Endothelial cell of umbilical vein (primary cell): Measurements from ENCODE around the gene PHF2. TPM values are rescaled to one million over a fixed set of nuclear protein-coding genes. Genes with fewer than 3 reads are reported as not detected.

Experiments used
- BruUV-seq: library from RNA; stranded (reverse); fragments of 400-500 nt; replicated peaks from 2 replicates; lab custom pipeline; 2021; lab: Mats Ljungman, UMichigan
- CTCF ChIA-PET: fragments of 300-600, 350-600 bp; sonication (Branson Sonifier 250); formaldehyde crosslinking; loops from one replicate; lab custom pipeline; 2021; ENCODE audit warnings: antibody characterized with exemption, inconsistent platforms; lab: Charles Lee
- POLR2A ChIA-PET: fragments of 300-600, 350-600 bp; sonication (Branson Sonifier 250); formaldehyde crosslinking; loops from one replicate; lab custom pipeline; 2021; ENCODE audit warnings: antibody characterized with exemption, inconsistent platforms; lab: Charles Lee
- DNase-seq: peaks from one replicate; pipeline ENCODE4 v3.0.0-alpha.2; 2011; ENCODE audit warnings: low read depth, low spot score
- FAIRE-seq: peaks from 2 replicates; lab custom pipeline; 2011; peaks lifted over from hg19 to GRCh38; lab: Jason Lieb, UNC
- H2AFZ ChIP-seq: 2 replicates; pipeline ENCODE4 v1.6.0; 2012; ENCODE audit warnings: low read depth, low read length, control low read depth, inconsistent platforms
- H3K27ac ChIP-seq: 2 replicates; pipeline ENCODE4 v1.5.1; 2011; ENCODE audit warnings: low read depth, mild to moderate bottlenecking, control low read depth, low read length, moderate library complexity; ENCODE audit not compliant: insufficient read depth
- H3K27me3 ChIP-seq, 2 experiments: 2 replicates each; pipeline versions ENCODE4 v1.6.0 to v1.6.1; 2011; ENCODE audit warnings: low read length in 2 of 2, mixed read lengths in 1 of 2; ENCODE audit not compliant: control insufficient read depth in 2 of 2, insufficient read depth in 2 of 2
- H3K36me3 ChIP-seq, 2 experiments: 2 replicates in 1 of 2; 3 replicates in 1 of 2; pipeline ENCODE4 v1.5.1; 2011; ENCODE audit warnings: low read length in 2 of 2, mild to moderate bottlenecking in 1 of 2, moderate library complexity in 1 of 2; ENCODE audit not compliant: control insufficient read depth in 2 of 2, insufficient read depth in 2 of 2; ENCODE audit errors: extremely low read depth in 1 of 2
- H3K4me1 ChIP-seq: 3 replicates; pipeline ENCODE4 v1.5.1; 2011; ENCODE audit warnings: mild to moderate bottlenecking, low read length; ENCODE audit not compliant: control insufficient read depth, insufficient read depth; ENCODE audit errors: extremely low read depth
- H3K4me2 ChIP-seq: 2 replicates; pipeline ENCODE4 v1.6.1; 2011; ENCODE audit warnings: low read length, control low read depth, mixed read lengths; ENCODE audit not compliant: insufficient read depth
- H3K4me3 ChIP-seq, 3 experiments: fragments of 200-600 bp in 1 of 3; sonication (generic), shearing (Covaris generic) in 1 of 3; replicated peaks in 1 of 3; 2 replicates each; pipeline ENCODE4 v1.5.1; 2011 to 2016; ENCODE audit warnings: control low read depth in 3 of 3, low read length in 3 of 3, mild to moderate bottlenecking in 2 of 3, inconsistent platforms in 1 of 3, low read depth in 1 of 3, moderate library complexity in 1 of 3; ENCODE audit not compliant: insufficient read depth in 1 of 3
- H3K79me2 ChIP-seq: 2 replicates; pipeline ENCODE4 v1.6.0; 2012; ENCODE audit warnings: low read length, inconsistent platforms; ENCODE audit not compliant: control insufficient read depth, insufficient read depth
- H3K9ac ChIP-seq: replicated peaks from 2 replicates; pipeline ENCODE3; 2011; ENCODE audit warnings: low read length, control low read depth; ENCODE audit not compliant: insufficient read depth; ENCODE audit errors: extremely low read depth
- H3K9me1 ChIP-seq: replicated peaks from 3 replicates; pipeline ENCODE4 v1.6.0; 2011; ENCODE audit warnings: mild to moderate bottlenecking, low read length; ENCODE audit not compliant: control insufficient read depth, insufficient read depth; ENCODE audit errors: extremely low read depth
- H3K9me3 ChIP-seq: replicated peaks from 2 replicates; pipeline ENCODE4 v1.5.1; 2012; ENCODE audit warnings: low read length, inconsistent platforms; ENCODE audit not compliant: control insufficient read depth, insufficient read depth
- H4K20me1 ChIP-seq: replicated peaks from 2 replicates; pipeline ENCODE3; 2011; ENCODE audit warnings: mild to moderate bottlenecking, low read length; ENCODE audit not compliant: control insufficient read depth, insufficient read depth; ENCODE audit errors: extremely low read depth
- CTCF ChIP-seq, 2 donors: IDR thresholded peaks; 1 replicate in 1 of 2; 2 replicates in 1 of 2; pipeline ENCODE4 v1.5.1; 2011; ENCODE audit warnings: low read length in 2 of 2, mild to moderate bottlenecking in 2 of 2, moderate library complexity in 2 of 2, control low read depth in 1 of 2, inconsistent platforms in 1 of 2, low read depth in 1 of 2; ENCODE audit not compliant: insufficient read depth in 1 of 2; ENCODE audit errors: extremely low read depth in 1 of 2
- EZH2 ChIP-seq: IDR thresholded peaks from 2 replicates; pipeline ENCODE4 v1.6.1; 2012; ENCODE audit warnings: borderline replicate concordance, low read depth, mild to moderate bottlenecking, moderate library complexity, low read length, inconsistent platforms; ENCODE audit not compliant: severe bottlenecking
- FOS ChIP-seq: IDR thresholded peaks from 2 replicates; pipeline ENCODE4 v1.6.1; 2011; ENCODE audit warnings: mild to moderate bottlenecking, low read length, moderate library complexity, borderline replicate concordance; ENCODE audit not compliant: insufficient read depth
- GATA2 ChIP-seq: IDR thresholded peaks from 2 replicates; pipeline ENCODE4 v1.7.0; 2011; ENCODE audit warnings: low read depth, mild to moderate bottlenecking, moderate library complexity, mixed read lengths, low read length; ENCODE audit not compliant: insufficient read length, insufficient read depth
- JUN ChIP-seq: IDR thresholded peaks from 2 replicates; pipeline ENCODE4 v1.6.1; 2011; ENCODE audit warnings: borderline replicate concordance, low read depth; ENCODE audit not compliant: insufficient read length, insufficient read depth
- MAX ChIP-seq: IDR thresholded peaks from 2 replicates; pipeline ENCODE4 v1.6.1; 2011; ENCODE audit not compliant: insufficient read depth, insufficient read length
- MYC ChIP-seq: IDR thresholded peaks from one replicate; pipeline ENCODE4 v1.6.1; 2011; ENCODE audit warnings: mild to moderate bottlenecking, low read depth, low read length
- POLR2A ChIP-seq: IDR thresholded peaks from 2 replicates; pipeline ENCODE4 v1.6.1; 2012; ENCODE audit warnings: low read depth, mild to moderate bottlenecking, control low read depth, low read length
- POLR2AphosphoS5 ChIP-seq: IDR thresholded peaks from 2 replicates; pipeline ENCODE4 v1.6.1; 2012; ENCODE audit warnings: low read depth, mild to moderate bottlenecking, control low read depth, low read length, moderate library complexity; ENCODE audit not compliant: insufficient read depth
- dilution Hi-C: fragments of 300-500 bp; cut with MboI; formaldehyde crosslinking; loops from one replicate; pipeline ENCODE4 v1.15.0; 2019; ENCODE audit warnings: low sequenced_read_pairs; ENCODE audit not compliant: extremely low pct_ligation_motif_present
- intact Hi-C: fragments of 100-400 bp; cut with micrococcal nuclease; formaldehyde crosslinking; loops from one replicate; pipeline ENCODE4 v1.10.0; 2022
- polyA plus RNA-seq, 4 experiments: library from polyadenylated mRNA; depleted of rRNA in 3 of 4; stranded (reverse) in 3 of 4; unstranded in 1 of 4; fragments of >200 nt; gene quantifications; 2 replicates each; pipeline versions ENCODE4 v1.2.1 to v1.2.3, GENCODE V29; 2011 to 2012; ENCODE audit warnings: missing spikeins in 1 of 4
- total RNA-seq: library from RNA; stranded (reverse); gene quantifications from 2 replicates; pipeline ENCODE4 v1.2.3, GENCODE V29; 2021

Gene PHF2
- total and polyA plus RNA-seq, 2 donors (not counting 3 experiments of a cell fraction or from before 2014, with no cell fraction given): 9.8 to 22.5 TPM

- Histone ChIP-seq H3K36me3 (peaks cover 0 to 7% of the 10 kb centered on the region in 2 experiments), H3K27ac (no peak overlapping the region), H3K4me3 (no peak overlapping the region), H4K20me1 (no peaks in the 10 kb centered on the region), H3K9me3 (no peaks in the 10 kb centered on the region), H2AFZ (no peak overlapping the region), H3K9ac (no peak overlapping the region), H3K9me1 (no peaks in the 10 kb centered on the region), H3K79me2 (no peaks in the 10 kb centered on the region), H3K27me3 (no peaks in the 10 kb centered on the region), H3K4me2 (no peak overlapping the region), H3K4me1 (no peaks in the 10 kb centered on the region)
- dilution Hi-C loops (no loop called here), intact Hi-C loops (no loop called here)
- FAIRE-seq (no peak), DNase-seq (no peak)
- TF ChIP-seq JUN: no peak
- no peak for TF ChIP-seq EZH2
- no peak for TF ChIP-seq CTCF (IDR thresholded peaks at IDR 0.05; ENCODE audit: extremely low read depth in 1 of 2, insufficient read depth in 1 of 2, low read depth in 1 of 2, low read length in 2 of 2)
- no peak for TF ChIP-seq POLR2AphosphoS5
- TF ChIP-seq POLR2A: no peak
- TF ChIP-seq GATA2: no peak
- no peak for TF ChIP-seq MYC
- TF ChIP-seq FOS: no peak
- no peak for TF ChIP-seq MAX
- POLR2A ChIA-PET: no interaction called here
- no TSS peak for BruUV-seq
- CTCF ChIA-PET: no interaction called here
These were observed 94.0 kb downstream of the PHF2 start for GRCh38 chr9:93670208-93671019.
